Transverse colon (tissue), 3 donors: Measurements from ENCODE around the gene BZW1.

Experiments
- POLR2A ChIP-seq: fragments of 450-650 bp; IDR thresholded peaks from one replicate; pipeline ENCODE4 v1.6.1; 2016; ENCODE audit warnings: antibody characterized with exemption, mild to moderate bottlenecking, moderate library complexity
- TF ChIP-seq, protein P1 (sequence below), 5 experiments: fragments of 200-600 bp in 3 of 5; fragments of 450-650 bp in 2 of 5; sonication (generic) in 3 of 5; IDR thresholded peaks; 1 replicate in 2 of 5; 2 replicates in 3 of 5; pipeline ENCODE4 v1.5.1; 2016 to 2017; ENCODE audit warnings: antibody characterized with exemption in 5 of 5, inconsistent platforms in 3 of 5, mild to moderate bottlenecking in 2 of 5, moderate library complexity in 1 of 5

DNA sequence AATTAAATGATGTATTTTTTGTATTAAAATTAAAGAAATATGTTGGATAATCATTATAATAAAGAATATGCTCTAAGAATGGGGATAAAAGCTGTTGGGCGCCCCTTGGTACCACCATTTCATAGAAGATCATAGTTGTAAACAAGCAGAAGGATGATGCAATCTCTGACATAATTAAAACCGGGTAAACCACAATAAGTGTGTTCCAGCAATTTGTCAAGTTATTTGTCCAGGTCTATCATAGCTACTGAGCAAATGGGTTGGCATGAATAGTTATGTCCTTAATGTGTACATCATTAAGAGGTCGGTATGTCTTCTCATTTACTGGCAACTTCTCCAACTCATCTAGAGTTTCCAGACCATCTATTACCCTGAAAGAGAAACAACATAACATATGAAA lies 59.4 kb downstream of the BZW1 start:
- TF ChIP-seq POLR2A, result no peak
- TF ChIP-seq, protein P1, sequence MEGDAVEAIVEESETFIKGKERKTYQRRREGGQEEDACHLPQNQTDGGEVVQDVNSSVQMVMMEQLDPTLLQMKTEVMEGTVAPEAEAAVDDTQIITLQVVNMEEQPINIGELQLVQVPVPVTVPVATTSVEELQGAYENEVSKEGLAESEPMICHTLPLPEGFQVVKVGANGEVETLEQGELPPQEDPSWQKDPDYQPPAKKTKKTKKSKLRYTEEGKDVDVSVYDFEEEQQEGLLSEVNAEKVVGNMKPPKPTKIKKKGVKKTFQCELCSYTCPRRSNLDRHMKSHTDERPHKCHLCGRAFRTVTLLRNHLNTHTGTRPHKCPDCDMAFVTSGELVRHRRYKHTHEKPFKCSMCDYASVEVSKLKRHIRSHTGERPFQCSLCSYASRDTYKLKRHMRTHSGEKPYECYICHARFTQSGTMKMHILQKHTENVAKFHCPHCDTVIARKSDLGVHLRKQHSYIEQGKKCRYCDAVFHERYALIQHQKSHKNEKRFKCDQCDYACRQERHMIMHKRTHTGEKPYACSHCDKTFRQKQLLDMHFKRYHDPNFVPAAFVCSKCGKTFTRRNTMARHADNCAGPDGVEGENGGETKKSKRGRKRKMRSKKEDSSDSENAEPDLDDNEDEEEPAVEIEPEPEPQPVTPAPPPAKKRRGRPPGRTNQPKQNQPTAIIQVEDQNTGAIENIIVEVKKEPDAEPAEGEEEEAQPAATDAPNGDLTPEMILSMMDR (IDR thresholded peaks at IDR 0.05), result no peak
